GM10248 (cell line): ENCODE data around the gene FBRS.

Source experiments
- CTCF ChIA-PET: fragments of 300-600 bp; sonication (Branson Sonifier 250); formaldehyde crosslinking; extraction: SDS; loops from one replicate; lab custom pipeline; 2021; ENCODE audit warnings: antibody characterized with exemption; lab: Yijun Ruan, JAX
- POLR2A ChIA-PET: fragments of 350-650 bp; sonication (Branson Sonifier 250); formaldehyde crosslinking; extraction: SDS; loops from one replicate; lab custom pipeline; 2020; ENCODE audit warnings: antibody characterized with exemption; lab: Yijun Ruan, JAX
- DNase-seq: peaks from one replicate; pipeline ENCODE4 v3.0.0; 2012; ENCODE audit errors: extremely low spot score
- TF ChIP-seq, protein P1 (sequence below): IDR thresholded peaks from 2 replicates; pipeline ENCODE4 v1.5.1; 2012; ENCODE audit warnings: mild to moderate bottlenecking, low read depth; ENCODE audit errors: extremely low read depth, missing control alignments, control extremely low read depth

FBRS gene

DNA sequence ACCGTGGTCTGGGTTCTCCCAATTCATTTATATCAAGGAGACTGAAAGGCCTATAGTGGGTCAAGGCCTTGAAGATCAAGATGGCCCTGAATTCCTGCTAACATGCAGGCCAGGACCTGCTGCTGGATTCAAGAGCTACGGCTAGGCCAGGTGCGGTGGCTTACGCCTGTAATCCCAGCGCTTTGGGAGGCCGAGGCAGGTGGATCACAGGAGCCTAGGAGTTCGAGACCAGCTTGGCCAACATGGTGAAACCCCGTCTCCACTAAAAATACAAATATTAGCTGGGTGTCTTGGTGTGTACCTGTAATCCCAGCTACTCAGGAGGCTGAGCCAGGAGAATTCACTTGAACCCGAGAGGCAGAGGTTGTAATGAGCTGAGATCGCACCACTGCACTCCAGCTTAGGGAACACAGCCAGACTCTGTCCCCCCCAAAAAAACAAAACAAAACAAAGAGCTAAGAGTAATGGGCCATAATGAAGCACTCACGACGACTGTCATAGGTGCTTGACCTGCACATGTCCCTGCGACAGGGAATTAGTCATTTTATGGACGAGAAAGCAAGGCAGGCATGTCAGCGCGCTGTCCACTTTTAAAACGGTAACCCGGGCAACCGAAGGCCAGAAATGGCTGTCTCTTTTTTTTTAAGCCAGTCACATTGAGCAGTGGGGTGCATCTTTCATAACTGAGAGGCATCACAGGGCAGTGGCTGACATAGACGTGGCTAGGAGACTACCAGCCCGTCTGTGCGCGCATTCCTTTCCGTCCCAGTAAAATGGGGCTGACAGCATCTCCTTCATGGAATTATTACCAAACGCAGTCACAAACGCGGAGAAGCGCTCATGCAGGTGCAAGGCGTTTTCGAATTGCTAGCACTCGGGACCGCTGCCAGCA is 1.0 kb upstream of the FBRS start:
- TF ChIP-seq, protein P1, sequence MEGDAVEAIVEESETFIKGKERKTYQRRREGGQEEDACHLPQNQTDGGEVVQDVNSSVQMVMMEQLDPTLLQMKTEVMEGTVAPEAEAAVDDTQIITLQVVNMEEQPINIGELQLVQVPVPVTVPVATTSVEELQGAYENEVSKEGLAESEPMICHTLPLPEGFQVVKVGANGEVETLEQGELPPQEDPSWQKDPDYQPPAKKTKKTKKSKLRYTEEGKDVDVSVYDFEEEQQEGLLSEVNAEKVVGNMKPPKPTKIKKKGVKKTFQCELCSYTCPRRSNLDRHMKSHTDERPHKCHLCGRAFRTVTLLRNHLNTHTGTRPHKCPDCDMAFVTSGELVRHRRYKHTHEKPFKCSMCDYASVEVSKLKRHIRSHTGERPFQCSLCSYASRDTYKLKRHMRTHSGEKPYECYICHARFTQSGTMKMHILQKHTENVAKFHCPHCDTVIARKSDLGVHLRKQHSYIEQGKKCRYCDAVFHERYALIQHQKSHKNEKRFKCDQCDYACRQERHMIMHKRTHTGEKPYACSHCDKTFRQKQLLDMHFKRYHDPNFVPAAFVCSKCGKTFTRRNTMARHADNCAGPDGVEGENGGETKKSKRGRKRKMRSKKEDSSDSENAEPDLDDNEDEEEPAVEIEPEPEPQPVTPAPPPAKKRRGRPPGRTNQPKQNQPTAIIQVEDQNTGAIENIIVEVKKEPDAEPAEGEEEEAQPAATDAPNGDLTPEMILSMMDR = no peak
- DNase-seq = no peak
- POLR2A ChIA-PET = interaction anchor here (0.5 kb wide), 1 partner anchor 89 kb away, joined by 3 read pairs; no protein-coding TSS in a partner anchor
- CTCF ChIA-PET = interaction anchor here (0.9 to 1.4 kb wide), 2 partner anchors 28 to 227 kb away, joined by 3 read pairs; partner anchors contain the start of gene DCTPP1

GRCh38 chr16:30658731-30659506 is 688 bp downstream of the FBRS start:
- TF ChIP-seq, protein P1 = peak; percentile 41
- ChIA-PET CTCF (interaction anchor here (0.7 to 4.3 kb wide), 17 partner anchors 8 to 567 kb away, joined by 3 to 64 read pairs (median 4); partner anchors contain the start of genes PHKG2, PRR14 and TBX6), POLR2A (interaction anchor here (0.5 to 2.0 kb wide), 12 partner anchors 9 to 864 kb away, joined by 3 to 7 read pairs (median 3); partner anchors contain the start of genes DCTPP1, PRR14 and ZNF764)
- peak; percentile 86 for DNase-seq

DNA sequence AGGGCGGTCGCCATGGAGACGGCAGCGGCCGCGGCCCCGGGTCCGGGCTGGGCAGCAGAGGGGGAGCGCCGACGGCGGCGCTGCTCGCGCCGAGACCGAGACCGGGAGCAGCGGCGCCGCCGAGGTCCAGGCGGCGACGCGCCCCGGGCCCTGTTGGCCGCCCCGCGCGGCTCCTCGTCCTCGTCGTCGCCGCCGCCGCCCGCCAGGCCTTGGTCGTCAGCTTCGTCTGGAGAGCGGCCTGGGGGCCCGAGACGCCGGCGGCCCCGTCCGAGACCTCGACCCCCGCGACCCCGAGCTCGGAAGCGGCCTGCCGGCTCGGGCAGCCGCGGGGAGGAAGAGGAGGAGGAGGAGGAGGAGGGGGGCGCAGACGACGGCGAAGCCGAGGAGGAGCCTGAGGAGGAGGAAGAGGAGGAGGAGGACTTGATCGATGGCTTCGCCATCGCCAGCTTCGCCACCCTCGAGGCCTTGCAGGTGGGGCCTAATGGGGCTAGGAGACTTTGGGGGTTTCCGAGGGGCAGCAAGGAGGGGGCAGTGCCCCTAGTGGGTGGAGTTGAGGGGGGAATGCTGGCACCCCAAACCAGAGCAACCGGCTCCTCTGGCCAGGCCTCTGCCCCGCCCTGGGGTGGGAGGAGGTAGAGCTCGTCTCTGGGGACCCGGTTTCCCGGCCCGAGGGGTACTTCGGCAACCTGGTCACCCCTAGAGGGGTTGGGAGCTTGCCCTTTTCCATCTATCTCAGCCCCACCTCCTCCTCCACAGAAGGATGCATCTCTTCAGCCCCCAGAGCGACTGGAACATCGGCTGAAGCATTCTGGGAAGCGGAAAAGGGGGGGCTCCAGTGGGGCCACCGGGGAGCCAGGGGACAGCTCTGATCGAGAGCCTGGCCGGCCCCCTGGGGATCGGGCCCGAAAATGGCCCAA is 1.5 kb downstream of the FBRS start:
- ChIA-PET POLR2A (interaction anchor here (0.6 to 2.0 kb wide), 6 partner anchors 9 to 230 kb away, joined by 3 to 7 read pairs (median 3); partner anchors contain the start of genes DCTPP1 and PRR14), CTCF (interaction anchor here (1.1 to 4.3 kb wide), 13 partner anchors 7 to 568 kb away, joined by 3 to 64 read pairs (median 4); partner anchors contain the start of genes PHKG2, PRR14 and TBX6)
- no peak for DNase-seq
- TF ChIP-seq, protein P1 = no peak

GRCh38 chr16:30660424-30661261 is 2.4 kb downstream of the FBRS start:
- ChIA-PET CTCF (interaction anchor here (0.7 to 4.3 kb wide), 7 partner anchors 10 to 281 kb away, joined by 3 to 64 read pairs (median 3); partner anchors contain the start of genes PHKG2 and PRR14), POLR2A (interaction anchor here (0.6 to 2.0 kb wide), 3 partner anchors 12 to 63 kb away, joined by 3 to 7 read pairs (median 3); no protein-coding TSS in a partner anchor)
- peak; percentile 80 for DNase-seq
- TF ChIP-seq, protein P1 = no peak

DNA sequence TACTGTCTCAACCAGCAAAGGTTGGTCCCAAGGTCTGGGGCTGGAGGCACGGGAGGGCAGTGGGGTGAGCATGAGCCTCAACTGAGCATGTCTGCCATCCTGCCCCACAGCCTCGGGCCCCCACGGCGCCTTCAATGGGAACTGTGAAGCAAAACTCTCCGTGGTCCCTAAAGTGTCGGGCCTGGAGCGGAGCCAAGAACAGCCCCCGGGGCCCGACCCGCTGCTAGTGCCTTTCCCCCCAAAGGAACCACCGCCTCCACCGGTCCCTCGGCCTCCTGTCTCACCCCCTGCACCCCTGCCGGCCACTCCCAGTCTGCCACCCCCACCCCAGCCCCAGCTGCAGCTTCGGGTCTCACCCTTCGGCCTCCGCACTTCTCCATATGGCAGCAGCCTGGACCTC is 4.2 kb downstream of the FBRS start:
- TF ChIP-seq, protein P1 = no peak
- POLR2A ChIA-PET = no interaction called here
- CTCF ChIA-PET = no interaction called here

More for the DNA sequence above, 4.2 kb downstream of the FBRS start:
- DNase-seq = no peak
